Karpas-422 (cell line): Measurements from ENCODE around the gene SERPINB2. TPM values are rescaled to one million over a fixed set of nuclear protein-coding genes. Genes with fewer than 3 reads are reported as not detected.
A peak's percentile ranks its signal among the peaks of the same experiment; 100 is the strongest.

Experiments
- DNase-seq: peaks from one replicate; pipeline ENCODE4 v3.0.0-alpha.2; 2015
- H2AFZ ChIP-seq: fragments of 200-600 bp; sonication (generic); 2 replicates; pipeline ENCODE4 v1.6.1; 2014; ENCODE audit warnings: antibody characterized with exemption, low read length, mixed read lengths
- H3K27ac ChIP-seq: fragments of 200-600 bp; sonication (generic); 2 replicates; pipeline ENCODE4 v1.5.1; 2014; ENCODE audit warnings: mild to moderate bottlenecking, low read length, moderate library complexity
- H3K27me3 ChIP-seq: fragments of 200-600 bp; sonication (generic); 2 replicates; pipeline ENCODE4 v1.6.1; 2014; ENCODE audit warnings: low read length, mixed read lengths
- H3K36me3 ChIP-seq: fragments of 200-600 bp; sonication (generic); 2 replicates; pipeline ENCODE4 v1.6.1; 2014; ENCODE audit warnings: low read length, mixed read lengths; ENCODE audit not compliant: insufficient read depth
- H3K4me1 ChIP-seq: fragments of 200-600 bp; sonication (generic); 2 replicates; pipeline ENCODE4 v1.6.1; 2014; ENCODE audit warnings: mild to moderate bottlenecking, low read length, mixed read lengths
- H3K4me2 ChIP-seq: fragments of 200-600 bp; sonication (generic); 2 replicates; pipeline ENCODE4 v1.6.1; 2014; ENCODE audit warnings: low read length, low read depth, mild to moderate bottlenecking; ENCODE audit not compliant: poor library complexity, severe bottlenecking
- H3K4me3 ChIP-seq: fragments of 200-600 bp; sonication (generic); 2 replicates; pipeline ENCODE4 v1.5.1; 2014; ENCODE audit warnings: mild to moderate bottlenecking, antibody characterized with exemption, low read length, mixed read lengths
- H3K79me2 ChIP-seq: fragments of 200-600 bp; sonication (generic); 2 replicates; pipeline ENCODE4 v1.6.1; 2014; ENCODE audit warnings: mild to moderate bottlenecking, low read length, mixed read lengths
- H3K9ac ChIP-seq: fragments of 200-600 bp; sonication (generic); 2 replicates; pipeline ENCODE4 v1.6.0; 2014; ENCODE audit warnings: low read length
- H3K9me2 ChIP-seq: fragments of 200-600 bp; sonication (generic), shearing (Covaris generic); replicated peaks from 2 replicates; pipeline ENCODE4 v1.6.0; 2014; ENCODE audit warnings: mild to moderate bottlenecking, low read length, moderate library complexity; ENCODE audit not compliant: insufficient read depth
- H3K9me3 ChIP-seq: fragments of 300-700, 200-600 bp; sonication (generic); 2 replicates; pipeline ENCODE4 v1.6.1; 2014; ENCODE audit warnings: low read length, mixed read lengths
- H4K20me1 ChIP-seq: fragments of 200-600 bp; sonication (generic); 2 replicates; pipeline ENCODE4 v1.6.1; 2014; ENCODE audit warnings: mild to moderate bottlenecking, antibody characterized with exemption, low read length, low read depth; ENCODE audit not compliant: insufficient read depth
- total RNA-seq: library from RNA; depleted of rRNA; stranded (reverse); fragments of >200 nt; shearing (Covaris generic); gene quantifications from 2 replicates; pipeline ENCODE4 v1.2.3, GENCODE V29; 2014; ENCODE audit warnings: low replicate concordance

The SERPINB2 gene
- total RNA-seq, 1 experiment from 2014 or later, result not detected

- no peak overlapping the region for H3K9ac ChIP-seq
- no peaks in the 10 kb centered on the region for H3K9me3 ChIP-seq
- no peak overlapping the region; the same call in 1 of the 2 replicates for H2AFZ ChIP-seq
- no peak overlapping the region for H3K4me2 ChIP-seq
- DNase-seq, result peak; percentile 80
- no peak overlapping the region for H3K4me3 ChIP-seq
- no peaks in the 10 kb centered on the region for H4K20me1 ChIP-seq
- H3K27ac ChIP-seq, result no peak overlapping the region
- H3K9me2 ChIP-seq, result no peaks in the 10 kb centered on the region
- H3K27me3 ChIP-seq, result no peaks in the 10 kb centered on the region
- no peaks in the 10 kb centered on the region for H3K36me3 ChIP-seq
- no peaks in the 10 kb centered on the region for H3K79me2 ChIP-seq
- H3K4me1 ChIP-seq, result no peaks in the 10 kb centered on the region
These were observed 3.4 kb downstream of the SERPINB2 start for GRCh38 chr18:63890950-63891304.

- Histone ChIP-seq H2AFZ (no peak overlapping the region), H4K20me1 (no peaks in the 10 kb centered on the region), H3K79me2 (no peaks in the 10 kb centered on the region), H3K4me3 (no peak overlapping the region), H3K9me2 (no peaks in the 10 kb centered on the region), H3K4me2 (no peak overlapping the region), H3K27me3 (no peaks in the 10 kb centered on the region), H3K27ac (no peak overlapping the region), H3K36me3 (no peaks in the 10 kb centered on the region), H3K9me3 (no peaks in the 10 kb centered on the region), H3K9ac (no peak overlapping the region), H3K4me1 (no peaks in the 10 kb centered on the region)
- DNase-seq, result no peak
These were observed 5.1 kb downstream of the SERPINB2 start for GRCh38 chr18:63892566-63892965.

- no peaks in the 10 kb centered on the region for H3K9me3 ChIP-seq
- no peaks in the 10 kb centered on the region for H4K20me1 ChIP-seq
- H3K9me2 ChIP-seq, result no peaks in the 10 kb centered on the region
- no peak overlapping the region for H3K27ac ChIP-seq
- H3K27me3 ChIP-seq, result no peaks in the 10 kb centered on the region
- H3K36me3 ChIP-seq, result no peaks in the 10 kb centered on the region
- H3K4me2 ChIP-seq, result no peak overlapping the region
- H3K4me3 ChIP-seq, result no peak overlapping the region
- no peak overlapping the region for H2AFZ ChIP-seq
- no peaks in the 10 kb centered on the region for H3K4me1 ChIP-seq
- no peak for DNase-seq
- no peaks in the 10 kb centered on the region for H3K79me2 ChIP-seq
- no peak overlapping the region for H3K9ac ChIP-seq
These were observed 6.7 kb downstream of the SERPINB2 start for GRCh38 chr18:63894106-63894772.

- no peaks in the 10 kb centered on the region for H3K9me3 ChIP-seq
- no peak overlapping the region for H3K4me3 ChIP-seq
- H4K20me1 ChIP-seq, result no peaks in the 10 kb centered on the region
- H3K4me2 ChIP-seq, result no peak overlapping the region
- H3K36me3 ChIP-seq, result no peaks in the 10 kb centered on the region
- no peaks in the 10 kb centered on the region for H3K79me2 ChIP-seq
- H3K9me2 ChIP-seq, result no peaks in the 10 kb centered on the region
- no peak for DNase-seq
- H2AFZ ChIP-seq, result no peak overlapping the region
- H3K9ac ChIP-seq, result no peak overlapping the region
- H3K4me1 ChIP-seq, result no peaks in the 10 kb centered on the region
- H3K27ac ChIP-seq, result no peak overlapping the region
- H3K27me3 ChIP-seq, result no peaks in the 10 kb centered on the region
These were observed 7.7 kb downstream of the SERPINB2 start for GRCh38 chr18:63895190-63895589.

- Histone ChIP-seq H3K27me3 (no peaks in the 10 kb centered on the region), H3K4me2 (no peak overlapping the region), H2AFZ (no peak overlapping the region), H4K20me1 (no peaks in the 10 kb centered on the region), H3K79me2 (no peaks in the 10 kb centered on the region), H3K4me1 (peaks cover 5% of the 10 kb centered on the region; the same call in 1 of the 2 replicates), H3K27ac (no peak overlapping the region), H3K9ac (no peak overlapping the region), H3K36me3 (no peaks in the 10 kb centered on the region), H3K9me2 (no peaks in the 10 kb centered on the region), H3K9me3 (no peaks in the 10 kb centered on the region), H3K4me3 (no peak overlapping the region)
- DNase-seq, result no peak
These were observed 9.6 kb downstream of the SERPINB2 start for GRCh38 chr18:63897072-63897471.

GRCh38 chr18:63899206-63899605 is 11.7 kb downstream of the SERPINB2 start:
- Histone ChIP-seq H3K79me2 (no peaks in the 10 kb centered on the region), H3K27ac (no peak overlapping the region), H3K36me3 (no peaks in the 10 kb centered on the region), H3K9me3 (no peaks in the 10 kb centered on the region), H3K9ac (no peak overlapping the region), H4K20me1 (no peaks in the 10 kb centered on the region), H3K9me2 (no peaks in the 10 kb centered on the region), H3K4me1 (peaks cover 5% of the 10 kb centered on the region; the same call in 1 of the 2 replicates), H3K27me3 (no peaks in the 10 kb centered on the region), H3K4me2 (no peak overlapping the region), H3K4me3 (no peak overlapping the region), H2AFZ (no peak overlapping the region)
- no peak for DNase-seq

GRCh38 chr18:63903851-63904570 is 16.5 kb downstream of the SERPINB2 start:
- Histone ChIP-seq H2AFZ (no peak overlapping the region), H3K4me3 (no peak overlapping the region), H3K27ac (no peak overlapping the region), H3K4me2 (no peak overlapping the region), H3K27me3 (no peaks in the 10 kb centered on the region), H3K9ac (no peak overlapping the region), H3K9me2 (no peaks in the 10 kb centered on the region), H3K79me2 (no peaks in the 10 kb centered on the region), H3K9me3 (no peaks in the 10 kb centered on the region), H3K36me3 (no peaks in the 10 kb centered on the region), H4K20me1 (no peaks in the 10 kb centered on the region), H3K4me1 (peaks cover 5% of the 10 kb centered on the region; the same call in 1 of the 2 replicates)
- DNase-seq, result no peak

- H3K27ac ChIP-seq, result no peak overlapping the region
- peaks cover 5% of the 10 kb centered on the region; the same call in 1 of the 2 replicates for H3K4me1 ChIP-seq
- H3K79me2 ChIP-seq, result no peaks in the 10 kb centered on the region
- no peaks in the 10 kb centered on the region for H3K9me3 ChIP-seq
- H3K27me3 ChIP-seq, result no peaks in the 10 kb centered on the region
- no peak overlapping the region for H3K9ac ChIP-seq
- H2AFZ ChIP-seq, result no peak overlapping the region
- H4K20me1 ChIP-seq, result no peaks in the 10 kb centered on the region
- H3K9me2 ChIP-seq, result no peaks in the 10 kb centered on the region
- no peak overlapping the region for H3K4me3 ChIP-seq
- H3K36me3 ChIP-seq, result no peaks in the 10 kb centered on the region
- no peak overlapping the region for H3K4me2 ChIP-seq
- DNase-seq, result no peak
These were observed 17.2 kb downstream of the SERPINB2 start for GRCh38 chr18:63904694-63905093.
